Panc1 (cell line): ENCODE results near the gene IGDCC3. TPM values are rescaled to one million over a fixed set of nuclear protein-coding genes. Genes with fewer than 3 reads are reported as not detected.

ENCODE experiments used
- ATAC-seq: fragments of 200-7000 bp; cut with Tn5 transposase; 2 replicates; pipeline ENCODE4 v1.9.1; 2020; ENCODE audit warnings: mild to moderate bottlenecking, moderate library complexity
- BruUV-seq: library from RNA; stranded (reverse); fragments of 400-500 nt; replicated peaks from 2 replicates; lab custom pipeline; 2021; lab: Mats Ljungman, UMichigan
- CTCF ChIA-PET: fragments of 300-600 bp; sonication (Branson Sonifier 250); formaldehyde crosslinking; loops from one replicate; lab custom pipeline; 2022; ENCODE audit warnings: antibody characterized with exemption; lab: Charles Lee
- POLR2A ChIA-PET: fragments of 300-600 bp; sonication (Branson Sonifier 250); formaldehyde crosslinking; loops from one replicate; lab custom pipeline; 2022; ENCODE audit warnings: antibody characterized with exemption; lab: Charles Lee
- DNase-seq: peaks from one replicate; pipeline ENCODE4 v3.0.0-alpha.2; 2010; ENCODE audit warnings: low read depth, low spot score
- H3K27ac ChIP-seq: 2 replicates; pipeline ENCODE4 v1.5.1; 2011; ENCODE audit warnings: mild to moderate bottlenecking, low read length, inconsistent platforms
- H3K27me3 ChIP-seq: fragments of 200-500 bp; sonication (Bioruptor generic); 2 replicates; pipeline ENCODE4 v1.6.0; 2014; ENCODE audit warnings: low read length, inconsistent platforms; ENCODE audit not compliant: control insufficient read depth, insufficient read depth
- H3K36me3 ChIP-seq: fragments of 200-500 bp; sonication (Bioruptor generic); 2 replicates; pipeline ENCODE4 v1.5.1; 2014; ENCODE audit warnings: inconsistent platforms, mild to moderate bottlenecking, low read length, moderate library complexity; ENCODE audit not compliant: control insufficient read depth, insufficient read depth
- H3K4me1 ChIP-seq: 2 replicates; pipeline ENCODE4 v1.5.1; 2011; ENCODE audit warnings: inconsistent platforms, mild to moderate bottlenecking, low read length, moderate library complexity; ENCODE audit not compliant: control insufficient read depth, insufficient read depth
- H3K4me3 ChIP-seq, 2 experiments: 2 replicates each; pipeline ENCODE4 v1.5.1; 2011 to 2012; ENCODE audit warnings: low read depth in 2 of 2, low read length in 2 of 2, mild to moderate bottlenecking in 2 of 2, inconsistent platforms in 1 of 2, moderate library complexity in 1 of 2
- H3K9me3 ChIP-seq: fragments of 200-500 bp; sonication (Bioruptor generic); 2 replicates; pipeline ENCODE4 v1.5.1; 2014; ENCODE audit warnings: low read depth, mild to moderate bottlenecking, inconsistent platforms, low read length, moderate library complexity; ENCODE audit not compliant: control insufficient read depth, insufficient read depth
- POLR2AphosphoS5 ChIP-seq: IDR thresholded peaks from 2 replicates; pipeline ENCODE4 v1.6.1; 2012; ENCODE audit warnings: mild to moderate bottlenecking, low read depth, low read length, moderate library complexity
- SIN3A ChIP-seq: IDR thresholded peaks from 2 replicates; pipeline ENCODE4 v1.6.1; 2012; ENCODE audit warnings: low read depth, mild to moderate bottlenecking, low read length, moderate library complexity, borderline replicate concordance; ENCODE audit not compliant: insufficient read depth
- TCF7L2 ChIP-seq: IDR thresholded peaks from 2 replicates; pipeline ENCODE4 v1.6.1; 2011; ENCODE audit warnings: mild to moderate bottlenecking, low read depth, low read length, inconsistent platforms
- in situ Hi-C: cut with HindIII; loops from 2 replicates; pipeline ENCODE4 v1.10.0; 2016; ENCODE audit warnings: low sequenced_read_pairs, low pct_unique_long_range_greater_than_20kb
- intact Hi-C: fragments of 100-400 bp; cut with micrococcal nuclease; formaldehyde crosslinking; loops from one replicate; pipeline ENCODE4 v1.10.0; 2022; ENCODE audit not compliant: unreplicated experiment
- total RNA-seq: library from RNA; stranded (reverse); gene quantifications from one replicate; pipeline ENCODE4 v1.2.1, GENCODE V29; 2021; ENCODE audit not compliant: unreplicated experiment
- TF ChIP-seq, protein P1 (sequence below): fragments of 450-650 bp; IDR thresholded peaks from 2 replicates; pipeline ENCODE4 v1.5.1; 2017; ENCODE audit warnings: mild to moderate bottlenecking
- TF ChIP-seq, protein P2 (sequence below), 2 experiments: IDR thresholded peaks; 2 replicates each; pipeline ENCODE4 v1.6.1; 2011 to 2012; ENCODE audit warnings: low read depth in 2 of 2, control low read depth in 1 of 2, low read length in 1 of 2, mild to moderate bottlenecking in 1 of 2, moderate library complexity in 1 of 2; ENCODE audit not compliant: insufficient read depth in 1 of 2

The IGDCC3 gene
- total RNA-seq, 1 experiment from 2014 or later = 0.18 TPM

DNA sequence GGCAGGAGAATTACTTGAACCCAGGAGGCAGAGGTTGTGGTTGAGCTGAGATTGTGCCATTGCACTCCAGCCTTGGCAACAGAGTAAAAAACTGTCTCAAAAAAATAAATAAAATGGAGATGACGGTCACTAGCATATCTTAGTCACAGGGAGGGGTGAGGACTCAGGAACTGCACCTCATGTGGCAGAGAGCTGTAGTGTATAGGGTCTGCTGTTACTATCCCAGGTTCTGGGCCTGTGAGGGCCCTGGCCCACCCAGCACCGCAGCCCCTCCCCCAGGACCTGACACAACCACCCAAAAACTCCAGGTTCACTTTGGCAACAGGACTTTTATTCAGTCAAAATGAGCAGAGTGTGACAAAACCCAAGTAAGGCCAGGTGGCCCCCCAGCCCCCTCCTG, 51.0 kb downstream of the IGDCC3 start:
- Histone ChIP-seq H3K4me3 (no peak overlapping the region), H3K36me3 (no peaks in the 10 kb centered on the region), H3K27ac (no peak overlapping the region), H3K9me3 (no peaks in the 10 kb centered on the region), H3K27me3 (no peaks in the 10 kb centered on the region), H3K4me1 (no peaks in the 10 kb centered on the region)
- in situ Hi-C loops = loop anchor here (10.0 kb wide), 1 partner anchor 48 kb away; the partner anchor contains the start of gene IGDCC3
- ChIA-PET CTCF (interaction anchor here (0.7 kb wide), 1 partner anchor 59 kb away, joined by 3 read pairs; no protein-coding TSS in a partner anchor), POLR2A (interaction anchor here (1.0 kb wide), 1 partner anchor 21 kb away, joined by 7 read pairs; no protein-coding TSS in a partner anchor)
- intact Hi-C loops = no loop called here
- no TSS peak for BruUV-seq
- ATAC-seq (no peak), DNase-seq (no peak)
- TF ChIP-seq, protein P1, sequence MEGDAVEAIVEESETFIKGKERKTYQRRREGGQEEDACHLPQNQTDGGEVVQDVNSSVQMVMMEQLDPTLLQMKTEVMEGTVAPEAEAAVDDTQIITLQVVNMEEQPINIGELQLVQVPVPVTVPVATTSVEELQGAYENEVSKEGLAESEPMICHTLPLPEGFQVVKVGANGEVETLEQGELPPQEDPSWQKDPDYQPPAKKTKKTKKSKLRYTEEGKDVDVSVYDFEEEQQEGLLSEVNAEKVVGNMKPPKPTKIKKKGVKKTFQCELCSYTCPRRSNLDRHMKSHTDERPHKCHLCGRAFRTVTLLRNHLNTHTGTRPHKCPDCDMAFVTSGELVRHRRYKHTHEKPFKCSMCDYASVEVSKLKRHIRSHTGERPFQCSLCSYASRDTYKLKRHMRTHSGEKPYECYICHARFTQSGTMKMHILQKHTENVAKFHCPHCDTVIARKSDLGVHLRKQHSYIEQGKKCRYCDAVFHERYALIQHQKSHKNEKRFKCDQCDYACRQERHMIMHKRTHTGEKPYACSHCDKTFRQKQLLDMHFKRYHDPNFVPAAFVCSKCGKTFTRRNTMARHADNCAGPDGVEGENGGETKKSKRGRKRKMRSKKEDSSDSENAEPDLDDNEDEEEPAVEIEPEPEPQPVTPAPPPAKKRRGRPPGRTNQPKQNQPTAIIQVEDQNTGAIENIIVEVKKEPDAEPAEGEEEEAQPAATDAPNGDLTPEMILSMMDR = no peak
- TF ChIP-seq, protein P2, sequence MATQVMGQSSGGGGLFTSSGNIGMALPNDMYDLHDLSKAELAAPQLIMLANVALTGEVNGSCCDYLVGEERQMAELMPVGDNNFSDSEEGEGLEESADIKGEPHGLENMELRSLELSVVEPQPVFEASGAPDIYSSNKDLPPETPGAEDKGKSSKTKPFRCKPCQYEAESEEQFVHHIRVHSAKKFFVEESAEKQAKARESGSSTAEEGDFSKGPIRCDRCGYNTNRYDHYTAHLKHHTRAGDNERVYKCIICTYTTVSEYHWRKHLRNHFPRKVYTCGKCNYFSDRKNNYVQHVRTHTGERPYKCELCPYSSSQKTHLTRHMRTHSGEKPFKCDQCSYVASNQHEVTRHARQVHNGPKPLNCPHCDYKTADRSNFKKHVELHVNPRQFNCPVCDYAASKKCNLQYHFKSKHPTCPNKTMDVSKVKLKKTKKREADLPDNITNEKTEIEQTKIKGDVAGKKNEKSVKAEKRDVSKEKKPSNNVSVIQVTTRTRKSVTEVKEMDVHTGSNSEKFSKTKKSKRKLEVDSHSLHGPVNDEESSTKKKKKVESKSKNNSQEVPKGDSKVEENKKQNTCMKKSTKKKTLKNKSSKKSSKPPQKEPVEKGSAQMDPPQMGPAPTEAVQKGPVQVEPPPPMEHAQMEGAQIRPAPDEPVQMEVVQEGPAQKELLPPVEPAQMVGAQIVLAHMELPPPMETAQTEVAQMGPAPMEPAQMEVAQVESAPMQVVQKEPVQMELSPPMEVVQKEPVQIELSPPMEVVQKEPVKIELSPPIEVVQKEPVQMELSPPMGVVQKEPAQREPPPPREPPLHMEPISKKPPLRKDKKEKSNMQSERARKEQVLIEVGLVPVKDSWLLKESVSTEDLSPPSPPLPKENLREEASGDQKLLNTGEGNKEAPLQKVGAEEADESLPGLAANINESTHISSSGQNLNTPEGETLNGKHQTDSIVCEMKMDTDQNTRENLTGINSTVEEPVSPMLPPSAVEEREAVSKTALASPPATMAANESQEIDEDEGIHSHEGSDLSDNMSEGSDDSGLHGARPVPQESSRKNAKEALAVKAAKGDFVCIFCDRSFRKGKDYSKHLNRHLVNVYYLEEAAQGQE (IDR thresholded peaks at IDR 0.05; ENCODE audit: insufficient read depth in 1 of 2, low read depth in 2 of 2, low read length in 1 of 2) = no peak
- TF ChIP-seq TCF7L2 (no peak), POLR2AphosphoS5 (no peak), SIN3A (no peak)

DNA sequence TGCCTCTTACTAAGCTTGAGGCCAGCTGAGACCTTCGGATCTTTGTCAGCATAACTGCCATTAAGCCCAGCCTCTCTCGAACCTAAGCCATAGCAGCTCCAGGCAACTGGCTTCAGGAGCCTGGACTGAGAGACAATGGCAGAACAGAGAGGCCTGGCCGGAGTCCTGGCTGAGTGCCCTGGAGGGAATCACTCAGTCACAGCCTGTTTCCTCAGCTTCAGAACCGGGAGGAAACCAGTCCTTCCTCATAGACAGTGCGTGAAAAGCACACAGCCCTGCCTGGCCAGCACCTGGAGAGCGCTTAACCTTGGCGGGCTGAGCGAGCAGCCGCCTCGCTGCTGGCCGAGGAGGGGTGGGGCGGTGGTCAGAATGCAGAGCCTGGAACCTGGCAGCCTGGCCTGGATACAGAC, 51.7 kb downstream of the IGDCC3 start:
- Histone ChIP-seq H3K4me3 (no peak overlapping the region), H3K9me3 (no peaks in the 10 kb centered on the region), H3K27ac (no peak overlapping the region), H3K36me3 (no peaks in the 10 kb centered on the region), H3K27me3 (no peaks in the 10 kb centered on the region), H3K4me1 (no peaks in the 10 kb centered on the region)
- intact Hi-C loops (no loop called here), in situ Hi-C loops (loop anchor here (10.0 kb wide), 1 partner anchor 49 kb away; the partner anchor contains the start of gene IGDCC3)
- TF ChIP-seq SIN3A = no peak
- TF ChIP-seq, protein P2 (IDR thresholded peaks at IDR 0.05; ENCODE audit: insufficient read depth in 1 of 2, low read depth in 2 of 2, low read length in 1 of 2) = no peak
- TF ChIP-seq, protein P1 = no peak
- TF ChIP-seq TCF7L2 = no peak
- no peak for TF ChIP-seq POLR2AphosphoS5
- BruUV-seq = no TSS peak
- no peak for ATAC-seq
- CTCF ChIA-PET = interaction anchor here (0.6 kb wide), 1 partner anchor 53 kb away, joined by 8 read pairs; no protein-coding TSS in a partner anchor
- POLR2A ChIA-PET = interaction anchor here (1.0 kb wide), 1 partner anchor 21 kb away, joined by 7 read pairs; no protein-coding TSS in a partner anchor
- DNase-seq = no peak
